Effector memory CD4-positive, alpha-beta T cell (primary cell): ENCODE data around the gene PSRC1.

Source experiments
- DNase-seq, 3 donors: peaks; one replicate each; pipeline ENCODE4 v3.0.0-alpha.2; 2020
- H3K27ac ChIP-seq: 2 replicates; pipeline ENCODE4 v1.7.0; 2013; ENCODE audit warnings: mild to moderate bottlenecking, low read length, moderate library complexity; ENCODE audit not compliant: insufficient read depth, poor library complexity, severe bottlenecking
- H3K27me3 ChIP-seq: replicated peaks from 2 replicates; pipeline ENCODE4 v1.7.0; 2013; ENCODE audit warnings: mild to moderate bottlenecking, low read length; ENCODE audit not compliant: insufficient read depth, control insufficient read depth, poor library complexity, severe bottlenecking
- H3K36me3 ChIP-seq: 2 replicates; pipeline ENCODE4 v1.7.0; 2013; ENCODE audit warnings: mild to moderate bottlenecking, low read length, moderate library complexity; ENCODE audit not compliant: control insufficient read depth, insufficient read depth
- H3K4me1 ChIP-seq: 2 replicates; pipeline ENCODE4 v1.7.0; 2013; ENCODE audit warnings: low read length, mild to moderate bottlenecking; ENCODE audit not compliant: control insufficient read depth, insufficient read depth, poor library complexity, severe bottlenecking
- H3K4me3 ChIP-seq: 2 replicates; pipeline ENCODE4 v1.7.0; 2013; ENCODE audit warnings: low read length, low read depth, mild to moderate bottlenecking; ENCODE audit not compliant: insufficient read depth, poor library complexity, severe bottlenecking
- H3K9me3 ChIP-seq: 2 replicates; pipeline ENCODE4 v1.7.0; 2013; ENCODE audit warnings: mild to moderate bottlenecking, low read length, moderate library complexity; ENCODE audit not compliant: control insufficient read depth

The PSRC1 gene

GRCh38 chr1:109257682-109258421 is 25.1 kb downstream of the PSRC1 start:
- H3K4me3 ChIP-seq, result no peak overlapping the region
- H3K36me3 ChIP-seq, result no peaks in the 10 kb centered on the region
- H3K9me3 ChIP-seq, result no peaks in the 10 kb centered on the region
- no peak overlapping the region for H3K27ac ChIP-seq
- DNase-seq, result no peak
- H3K27me3 ChIP-seq, result no peaks in the 10 kb centered on the region
- no peaks in the 10 kb centered on the region for H3K4me1 ChIP-seq

- Histone ChIP-seq H3K27ac (no peak overlapping the region), H3K36me3 (no peaks in the 10 kb centered on the region), H3K4me1 (no peaks in the 10 kb centered on the region), H3K27me3 (no peaks in the 10 kb centered on the region), H3K9me3 (no peaks in the 10 kb centered on the region), H3K4me3 (no peak overlapping the region)
- DNase-seq, result no peak
Measured at GRCh38 chr1:109256971-109257681, 25.8 kb downstream of the PSRC1 start.

DNA sequence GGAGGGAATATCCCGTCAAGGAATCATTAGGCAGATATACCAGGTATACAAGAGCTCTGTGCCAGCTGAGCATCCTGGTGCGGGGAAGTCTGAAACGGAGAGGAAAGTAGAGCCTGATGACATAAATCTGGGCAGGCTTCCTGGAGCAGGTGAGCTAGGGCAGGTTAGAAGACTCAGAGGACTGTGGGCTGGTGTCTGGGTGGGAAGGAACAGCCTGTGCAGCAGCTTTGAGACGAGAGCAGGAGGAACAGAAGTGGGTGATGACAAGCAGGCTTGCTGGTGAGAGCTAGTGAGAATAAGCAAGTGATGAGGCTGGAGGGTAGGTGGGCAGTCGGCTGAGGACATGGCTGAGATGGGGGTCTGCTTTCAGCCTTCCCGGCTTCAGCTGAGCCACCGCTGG is 26.9 kb downstream of the PSRC1 start:
- no peaks in the 10 kb centered on the region for H3K27me3 ChIP-seq
- no peak overlapping the region for H3K27ac ChIP-seq
- H3K4me3 ChIP-seq, result no peak overlapping the region
- no peaks in the 10 kb centered on the region for H3K9me3 ChIP-seq
- H3K4me1 ChIP-seq, result no peaks in the 10 kb centered on the region
- no peak for DNase-seq
- no peaks in the 10 kb centered on the region for H3K36me3 ChIP-seq

- Histone ChIP-seq H3K27me3 (no peaks in the 10 kb centered on the region), H3K4me1 (no peaks in the 10 kb centered on the region), H3K36me3 (no peaks in the 10 kb centered on the region), H3K4me3 (no peak overlapping the region), H3K9me3 (no peaks in the 10 kb centered on the region), H3K27ac (no peak overlapping the region)
- DNase-seq, result no peak
Measured at GRCh38 chr1:109255678-109256077, 27.3 kb downstream of the PSRC1 start.

DNA sequence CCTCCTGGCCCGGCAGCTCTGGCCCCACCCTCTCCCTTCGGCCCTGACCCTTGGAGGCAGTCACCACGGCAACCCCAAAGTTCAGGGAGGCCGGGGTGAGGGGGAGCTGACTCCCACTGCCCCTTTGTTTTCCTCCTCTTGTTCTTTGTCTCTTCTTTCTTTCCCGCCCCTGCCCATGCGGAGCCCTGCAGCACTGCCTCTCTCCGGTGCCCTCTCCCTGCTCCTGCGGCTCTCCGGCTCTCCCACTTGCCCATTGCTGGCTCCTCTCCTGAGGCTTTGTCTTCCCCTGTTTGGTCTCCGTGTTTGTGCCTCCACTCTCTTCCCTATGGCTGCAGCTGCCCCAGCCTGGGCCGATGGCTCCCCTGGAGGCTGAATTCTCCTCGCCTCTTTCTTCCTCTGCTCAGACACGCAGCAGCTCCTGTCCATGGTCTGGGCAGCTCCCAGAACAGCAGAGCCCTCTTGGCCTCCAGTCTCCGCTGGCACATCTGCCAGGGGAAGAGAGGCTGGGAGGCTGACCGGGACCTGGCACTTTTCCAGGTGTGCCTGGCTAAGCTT is 27.8 kb downstream of the PSRC1 start:
- Histone ChIP-seq H3K27ac (no peak overlapping the region), H3K4me3 (no peak overlapping the region), H3K27me3 (no peaks in the 10 kb centered on the region), H3K36me3 (no peaks in the 10 kb centered on the region), H3K4me1 (no peaks in the 10 kb centered on the region), H3K9me3 (no peaks in the 10 kb centered on the region)
- DNase-seq, result no peak

DNA sequence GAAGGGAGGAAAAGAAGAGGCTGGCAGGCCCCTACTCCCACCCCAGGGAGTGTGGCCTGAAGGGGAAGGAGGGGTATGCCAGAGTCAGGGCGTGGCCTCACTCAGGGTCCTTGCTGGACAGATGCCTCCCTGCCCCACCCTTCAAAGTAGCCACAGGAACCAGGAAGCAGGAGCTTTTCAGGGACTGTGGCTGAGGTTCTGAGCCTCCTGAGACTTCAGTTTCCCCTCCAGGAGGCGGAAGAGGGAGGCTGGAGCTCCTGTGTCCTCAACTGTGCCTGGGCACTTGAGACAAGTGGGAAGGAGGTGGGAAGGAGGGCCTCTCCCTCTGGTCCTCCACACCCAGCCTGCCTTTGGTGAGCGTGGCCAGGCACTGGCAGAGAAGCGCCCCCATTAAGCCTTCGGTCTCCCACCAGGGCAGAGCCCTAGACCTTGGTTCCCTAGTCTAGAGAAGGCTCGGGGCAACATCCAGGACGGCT is 28.3 kb downstream of the PSRC1 start:
- Histone ChIP-seq H3K4me1 (no peaks in the 10 kb centered on the region), H3K9me3 (no peaks in the 10 kb centered on the region), H3K27ac (no peak overlapping the region), H3K36me3 (no peaks in the 10 kb centered on the region), H3K4me3 (no peak overlapping the region), H3K27me3 (no peaks in the 10 kb centered on the region)
- DNase-seq, result no peak

GRCh38 chr1:109253803-109254620 is 28.9 kb downstream of the PSRC1 start:
- Histone ChIP-seq H3K9me3 (no peaks in the 10 kb centered on the region), H3K27me3 (no peaks in the 10 kb centered on the region), H3K27ac (no peak overlapping the region), H3K4me3 (no peak overlapping the region), H3K36me3 (no peaks in the 10 kb centered on the region), H3K4me1 (peaks cover 3% of the 10 kb centered on the region)
- DNase-seq, result no peak

- DNase-seq, result no peak
- Histone ChIP-seq H3K4me1 (peaks cover 4% of the 10 kb centered on the region), H3K9me3 (no peaks in the 10 kb centered on the region), H3K27ac (no peak overlapping the region), H3K27me3 (no peaks in the 10 kb centered on the region), H3K36me3 (no peaks in the 10 kb centered on the region), H3K4me3 (no peak overlapping the region)
Measured at GRCh38 chr1:109252893-109253802, 29.8 kb downstream of the PSRC1 start.

- Histone ChIP-seq H3K9me3 (no peaks in the 10 kb centered on the region), H3K27me3 (no peaks in the 10 kb centered on the region), H3K4me3 (no peak overlapping the region), H3K4me1 (peaks cover 4% of the 10 kb centered on the region), H3K27ac (no peak overlapping the region), H3K36me3 (no peaks in the 10 kb centered on the region)
- no peak for DNase-seq
Measured at GRCh38 chr1:109252167-109252892, 30.6 kb downstream of the PSRC1 start.
